ENCODE measurements around the gene FES. TPM values are rescaled to one million over a fixed set of nuclear protein-coding genes. Genes with fewer than 3 reads are reported as not detected.

FES gene
- total and polyA plus RNA-seq, 2 of the 13 experiments (the other 11 are each of a cell fraction or from before 2014, with no cell fraction given), result 4.0 to 9.5 TPM

DNA sequence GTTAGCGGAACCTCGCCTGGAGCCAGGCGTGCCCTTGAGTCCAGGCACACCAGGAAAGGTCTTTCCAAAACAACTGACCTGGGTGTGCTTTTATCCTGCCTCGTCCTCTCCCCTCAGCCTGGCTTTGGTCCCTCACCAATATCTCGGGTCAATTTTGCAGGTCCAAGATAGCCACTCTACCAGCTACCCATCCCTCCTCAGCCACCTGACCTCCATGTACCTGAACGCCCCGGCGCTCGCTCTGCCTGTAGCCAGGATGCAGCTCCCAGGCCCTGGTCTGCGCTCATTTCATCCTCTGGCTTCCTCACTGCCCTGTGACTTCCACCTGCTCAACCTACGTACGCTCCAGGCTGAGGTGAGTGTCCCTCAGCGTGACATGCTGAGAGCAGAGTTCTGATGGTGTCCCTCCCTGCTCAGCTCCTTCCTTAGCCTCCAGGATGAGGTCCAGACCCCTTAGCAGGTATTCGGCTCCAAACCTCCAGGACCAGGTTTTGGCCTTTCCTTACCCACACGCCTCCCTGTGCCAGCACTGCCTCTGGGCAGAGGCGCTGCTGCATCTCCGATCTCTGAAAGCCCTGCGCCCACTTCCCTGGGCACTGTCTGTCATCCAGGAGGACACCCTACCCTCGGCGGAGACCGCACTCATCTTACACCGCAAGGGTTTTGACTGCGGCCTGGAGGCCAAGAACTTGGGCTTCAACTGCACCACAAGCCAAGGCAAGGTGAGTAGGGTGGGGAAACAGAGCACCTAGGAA, 33.9 kb downstream of the FES start:
- in situ Hi-C loops (cut with HindIII; ENCODE audit: extremely low pct_ligation_motif_present, low pct_unique_long_range_greater_than_20kb) (no loop called here), intact Hi-C loops (cut with micrococcal nuclease; ENCODE audit: unreplicated experiment) (no loop called here)
- no peaks in the 10 kb centered on the region for H3K9me3 ChIP-seq (ENCODE audit: low read length)
- H2AFZ ChIP-seq (ENCODE audit: low read length), result no peak overlapping the region
- BruUV-seq (replicated peaks), result no TSS peak
- H3K4me1 ChIP-seq (ENCODE audit: insufficient read depth, low read length), result peaks cover 13% of the 10 kb centered on the region
- CTCF ChIA-PET (ENCODE audit: low intra/inter-chr PET ratio, low total read pairs), result no interaction called here
- H3K27ac ChIP-seq (ENCODE audit: extremely low read length, insufficient read depth, low read length), result no peak overlapping the region
- WGBS (ENCODE audit: low lambda C conversion rate), result 97% methylated on average over 19 of the region's 23 CpGs
- POLR2A ChIA-PET, result no interaction called here
- H3K79me2 ChIP-seq (ENCODE audit: insufficient read depth, low read length), result no peaks in the 10 kb centered on the region
- FAIRE-seq (no peak), ATAC-seq (no peak), DNase-seq (ENCODE audit: low spot score) (no peak)
- no peak overlapping the region for H3K9ac ChIP-seq (ENCODE audit: insufficient read depth, low read depth, low read length)
- TF ChIP-seq, protein P1, sequence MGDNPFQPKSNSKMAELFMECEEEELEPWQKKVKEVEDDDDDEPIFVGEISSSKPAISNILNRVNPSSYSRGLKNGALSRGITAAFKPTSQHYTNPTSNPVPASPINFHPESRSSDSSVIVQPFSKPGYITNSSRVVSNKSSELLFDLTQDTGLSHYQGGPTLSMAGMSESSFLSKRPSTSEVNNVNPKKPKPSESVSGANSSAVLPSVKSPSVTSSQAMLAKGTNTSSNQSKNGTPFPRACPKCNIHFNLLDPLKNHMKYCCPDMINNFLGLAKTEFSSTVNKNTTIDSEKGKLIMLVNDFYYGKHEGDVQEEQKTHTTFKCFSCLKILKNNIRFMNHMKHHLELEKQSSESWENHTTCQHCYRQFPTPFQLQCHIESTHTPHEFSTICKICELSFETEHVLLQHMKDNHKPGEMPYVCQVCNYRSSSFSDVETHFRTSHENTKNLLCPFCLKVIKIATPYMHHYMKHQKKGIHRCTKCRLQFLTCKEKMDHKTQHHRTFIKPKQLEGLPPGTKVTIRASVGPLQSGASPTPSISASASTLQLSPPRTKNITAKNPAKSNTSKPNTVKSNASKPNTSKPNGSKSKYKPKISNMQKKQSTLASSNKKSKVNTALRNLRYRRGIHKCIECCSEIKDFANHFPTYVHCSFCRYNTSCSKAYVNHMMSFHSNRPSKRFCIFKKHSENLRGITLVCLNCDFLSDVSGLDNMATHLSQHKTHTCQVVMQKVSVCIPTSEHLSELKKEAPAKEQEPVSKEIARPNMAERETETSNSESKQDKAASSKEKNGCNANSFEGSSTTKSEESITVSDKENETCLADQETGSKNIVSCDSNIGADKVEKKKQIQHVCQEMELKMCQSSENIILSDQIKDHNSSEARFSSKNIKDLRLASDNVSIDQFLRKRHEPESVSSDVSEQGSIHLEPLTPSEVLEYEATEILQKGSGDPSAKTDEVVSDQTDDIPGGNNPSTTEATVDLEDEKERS (CRISPR knock-in tag; IDR thresholded peaks at IDR 0.05), result no peak
- TF ChIP-seq, protein P2, sequence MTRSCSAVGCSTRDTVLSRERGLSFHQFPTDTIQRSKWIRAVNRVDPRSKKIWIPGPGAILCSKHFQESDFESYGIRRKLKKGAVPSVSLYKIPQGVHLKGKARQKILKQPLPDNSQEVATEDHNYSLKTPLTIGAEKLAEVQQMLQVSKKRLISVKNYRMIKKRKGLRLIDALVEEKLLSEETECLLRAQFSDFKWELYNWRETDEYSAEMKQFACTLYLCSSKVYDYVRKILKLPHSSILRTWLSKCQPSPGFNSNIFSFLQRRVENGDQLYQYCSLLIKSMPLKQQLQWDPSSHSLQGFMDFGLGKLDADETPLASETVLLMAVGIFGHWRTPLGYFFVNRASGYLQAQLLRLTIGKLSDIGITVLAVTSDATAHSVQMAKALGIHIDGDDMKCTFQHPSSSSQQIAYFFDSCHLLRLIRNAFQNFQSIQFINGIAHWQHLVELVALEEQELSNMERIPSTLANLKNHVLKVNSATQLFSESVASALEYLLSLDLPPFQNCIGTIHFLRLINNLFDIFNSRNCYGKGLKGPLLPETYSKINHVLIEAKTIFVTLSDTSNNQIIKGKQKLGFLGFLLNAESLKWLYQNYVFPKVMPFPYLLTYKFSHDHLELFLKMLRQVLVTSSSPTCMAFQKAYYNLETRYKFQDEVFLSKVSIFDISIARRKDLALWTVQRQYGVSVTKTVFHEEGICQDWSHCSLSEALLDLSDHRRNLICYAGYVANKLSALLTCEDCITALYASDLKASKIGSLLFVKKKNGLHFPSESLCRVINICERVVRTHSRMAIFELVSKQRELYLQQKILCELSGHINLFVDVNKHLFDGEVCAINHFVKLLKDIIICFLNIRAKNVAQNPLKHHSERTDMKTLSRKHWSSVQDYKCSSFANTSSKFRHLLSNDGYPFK (CRISPR knock-in tag; IDR thresholded peaks at IDR 0.05; ENCODE audit: borderline replicate concordance), result no peak
- TF ChIP-seq, protein P3, sequence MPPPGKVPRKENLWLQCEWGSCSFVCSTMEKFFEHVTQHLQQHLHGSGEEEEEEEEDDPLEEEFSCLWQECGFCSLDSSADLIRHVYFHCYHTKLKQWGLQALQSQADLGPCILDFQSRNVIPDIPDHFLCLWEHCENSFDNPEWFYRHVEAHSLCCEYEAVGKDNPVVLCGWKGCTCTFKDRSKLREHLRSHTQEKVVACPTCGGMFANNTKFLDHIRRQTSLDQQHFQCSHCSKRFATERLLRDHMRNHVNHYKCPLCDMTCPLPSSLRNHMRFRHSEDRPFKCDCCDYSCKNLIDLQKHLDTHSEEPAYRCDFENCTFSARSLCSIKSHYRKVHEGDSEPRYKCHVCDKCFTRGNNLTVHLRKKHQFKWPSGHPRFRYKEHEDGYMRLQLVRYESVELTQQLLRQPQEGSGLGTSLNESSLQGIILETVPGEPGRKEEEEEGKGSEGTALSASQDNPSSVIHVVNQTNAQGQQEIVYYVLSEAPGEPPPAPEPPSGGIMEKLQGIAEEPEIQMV (CRISPR knock-in tag; IDR thresholded peaks at IDR 0.05; ENCODE audit: low read depth), result no peak
- TF ChIP-seq, protein P4, sequence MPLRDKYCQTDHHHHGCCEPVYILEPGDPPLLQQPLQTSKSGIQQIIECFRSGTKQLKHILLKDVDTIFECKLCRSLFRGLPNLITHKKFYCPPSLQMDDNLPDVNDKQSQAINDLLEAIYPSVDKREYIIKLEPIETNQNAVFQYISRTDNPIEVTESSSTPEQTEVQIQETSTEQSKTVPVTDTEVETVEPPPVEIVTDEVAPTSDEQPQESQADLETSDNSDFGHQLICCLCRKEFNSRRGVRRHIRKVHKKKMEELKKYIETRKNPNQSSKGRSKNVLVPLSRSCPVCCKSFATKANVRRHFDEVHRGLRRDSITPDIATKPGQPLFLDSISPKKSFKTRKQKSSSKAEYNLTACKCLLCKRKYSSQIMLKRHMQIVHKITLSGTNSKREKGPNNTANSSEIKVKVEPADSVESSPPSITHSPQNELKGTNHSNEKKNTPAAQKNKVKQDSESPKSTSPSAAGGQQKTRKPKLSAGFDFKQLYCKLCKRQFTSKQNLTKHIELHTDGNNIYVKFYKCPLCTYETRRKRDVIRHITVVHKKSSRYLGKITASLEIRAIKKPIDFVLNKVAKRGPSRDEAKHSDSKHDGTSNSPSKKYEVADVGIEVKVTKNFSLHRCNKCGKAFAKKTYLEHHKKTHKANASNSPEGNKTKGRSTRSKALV (CRISPR knock-in tag; IDR thresholded peaks at IDR 0.05), result no peak
- TF ChIP-seq, protein P5, sequence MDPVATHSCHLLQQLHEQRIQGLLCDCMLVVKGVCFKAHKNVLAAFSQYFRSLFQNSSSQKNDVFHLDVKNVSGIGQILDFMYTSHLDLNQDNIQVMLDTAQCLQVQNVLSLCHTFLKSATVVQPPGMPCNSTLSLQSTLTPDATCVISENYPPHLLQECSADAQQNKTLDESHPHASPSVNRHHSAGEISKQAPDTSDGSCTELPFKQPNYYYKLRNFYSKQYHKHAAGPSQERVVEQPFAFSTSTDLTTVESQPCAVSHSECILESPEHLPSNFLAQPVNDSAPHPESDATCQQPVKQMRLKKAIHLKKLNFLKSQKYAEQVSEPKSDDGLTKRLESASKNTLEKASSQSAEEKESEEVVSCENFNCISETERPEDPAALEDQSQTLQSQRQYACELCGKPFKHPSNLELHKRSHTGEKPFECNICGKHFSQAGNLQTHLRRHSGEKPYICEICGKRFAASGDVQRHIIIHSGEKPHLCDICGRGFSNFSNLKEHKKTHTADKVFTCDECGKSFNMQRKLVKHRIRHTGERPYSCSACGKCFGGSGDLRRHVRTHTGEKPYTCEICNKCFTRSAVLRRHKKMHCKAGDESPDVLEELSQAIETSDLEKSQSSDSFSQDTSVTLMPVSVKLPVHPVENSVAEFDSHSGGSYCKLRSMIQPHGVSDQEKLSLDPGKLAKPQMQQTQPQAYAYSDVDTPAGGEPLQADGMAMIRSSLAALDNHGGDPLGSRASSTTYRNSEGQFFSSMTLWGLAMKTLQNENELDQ (CRISPR knock-in tag; IDR thresholded peaks at IDR 0.05; ENCODE audit: borderline replicate concordance), result no peak
- TF ChIP-seq ONECUT2 (CRISPR knock-in tag; IDR thresholded peaks at IDR 0.05) (no peak), JUN (CRISPR knock-in tag; IDR thresholded peaks at IDR 0.05) (no peak), ZNF333 (CRISPR knock-in tag; IDR thresholded peaks at IDR 0.05; ENCODE audit: borderline replicate concordance) (no peak), MTA3 (CRISPR knock-in tag; IDR thresholded peaks at IDR 0.05) (no peak), ZNF232 (CRISPR knock-in tag; IDR thresholded peaks at IDR 0.05; ENCODE audit: borderline replicate concordance) (no peak), ETV6 (CRISPR knock-in tag; conservative IDR thresholded peaks at IDR 0.05) (no peak)
- no peaks in the 10 kb centered on the region for H3K27me3 ChIP-seq (ENCODE audit: control insufficient read depth in 1 of 2, insufficient read depth in 2 of 2, low read length in 2 of 2)
- H3K4me3 ChIP-seq (replicated peaks in 1 of 3; ENCODE audit: insufficient read depth in 1 of 3, low read depth in 2 of 3, low read length in 3 of 3), result no peak overlapping the region
- H3K36me3 ChIP-seq (replicated peaks in 1 of 2; ENCODE audit: control insufficient read depth in 1 of 2, insufficient read depth in 2 of 2, low read length in 2 of 2), result peaks cover 30 to 68% of the 10 kb centered on the region in 2 experiments; a peak in 4 of 5 replicates
- no peaks in the 10 kb centered on the region for H4K20me1 ChIP-seq (ENCODE audit: insufficient read depth, low read length)
- no peak overlapping the region for H3K4me2 ChIP-seq (ENCODE audit: low read depth, low read length)

Data from HepG2 (cell line).